ENCODE results near the gene RGS3.
A peak's percentile ranks its signal among the peaks of the same experiment; 100 is the strongest.
"Not testable (repeated sequence)": the region's sequence is repeated elsewhere in the genome, so short reads cannot be mapped to it uniquely, and the experiment has no call there.

RGS3 gene

DNA sequence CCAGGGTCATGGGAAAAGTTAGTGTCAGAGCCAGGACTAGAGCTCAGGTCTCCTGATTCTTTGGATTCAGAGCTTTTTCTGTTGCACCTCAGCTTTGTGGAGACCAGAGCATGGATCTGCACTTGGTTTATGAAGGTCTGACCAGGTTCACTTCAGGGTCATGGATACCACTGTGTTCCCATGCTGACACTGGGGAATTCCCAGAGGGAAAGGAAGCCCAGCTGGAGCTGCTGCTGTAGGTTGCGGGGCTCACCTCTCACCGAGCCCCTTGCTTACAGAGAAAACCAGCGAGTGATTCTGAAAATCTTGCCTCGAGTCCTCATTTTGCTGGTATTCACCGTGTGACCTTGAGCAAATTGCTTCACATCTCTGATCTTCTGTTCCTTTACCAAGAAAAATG, 83.0 kb downstream of the RGS3 start:
- no peak for DNase-seq (ENCODE audit: low read depth)

GRCh38 chr9:113547501-113547900, 84.0 kb downstream of the RGS3 start:
- DNase-seq (ENCODE audit: low read depth) = no peak

- DNase-seq (ENCODE audit: low read depth) = no peak
These were observed 84.9 kb downstream of the RGS3 start for GRCh38 chr9:113548221-113549041.

GRCh38 chr9:113549892-113550291, 86.4 kb downstream of the RGS3 start:
- DNase-seq (ENCODE audit: low read depth) = not testable (repeated sequence)

- no peak for DNase-seq (ENCODE audit: low read depth)
These were observed 93.5 kb downstream of the RGS3 start for GRCh38 chr9:113556877-113557593.

GRCh38 chr9:113558632-113559502, 95.3 kb downstream of the RGS3 start:
- DNase-seq (ENCODE audit: low read depth) = peak; percentile 89

DNA sequence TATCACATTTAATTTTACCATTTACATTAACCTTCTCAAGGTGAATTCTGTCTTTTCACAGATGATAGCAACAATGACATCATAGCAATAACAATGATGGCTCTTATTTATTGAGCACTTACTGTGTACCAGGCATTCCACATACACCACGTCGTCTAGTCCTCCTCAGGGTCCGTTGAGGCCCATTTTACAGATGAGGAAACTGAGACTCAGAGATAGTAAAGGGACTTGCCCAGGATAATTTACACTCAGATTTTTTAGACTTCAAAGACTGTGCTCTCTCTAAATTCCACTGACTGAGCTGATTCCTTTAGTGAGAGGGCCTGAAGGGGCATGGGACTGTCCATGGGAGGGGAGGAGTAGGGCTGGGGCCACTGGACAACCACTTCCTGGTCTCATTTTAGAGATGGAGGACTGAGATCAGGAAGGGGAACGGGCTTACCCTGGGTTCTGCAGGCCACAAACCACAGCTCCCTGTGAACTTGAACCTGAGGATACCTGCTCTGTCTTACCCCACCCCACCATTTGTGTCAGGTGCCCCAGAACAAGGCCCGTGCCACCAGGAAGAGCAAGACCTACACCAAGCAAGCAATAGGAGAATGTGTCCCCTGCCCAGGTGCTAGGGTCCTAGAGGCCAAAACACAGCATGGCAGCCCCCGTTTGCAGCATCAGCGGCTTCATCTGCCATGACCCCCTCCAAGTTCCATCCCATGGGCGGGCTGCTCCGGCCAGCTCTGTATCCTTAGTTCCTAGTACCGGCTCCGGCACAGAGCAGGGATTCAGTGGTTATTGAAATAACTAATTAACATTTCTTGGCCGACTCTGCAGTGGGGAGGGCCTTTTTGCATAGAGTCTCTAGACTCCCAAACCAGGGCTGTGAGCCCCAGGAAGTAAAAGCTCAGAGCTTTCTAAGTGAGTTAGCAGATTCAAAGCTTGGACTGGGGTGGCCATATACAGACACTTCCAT, 96.6 kb downstream of the RGS3 start:
- no peak for DNase-seq (ENCODE audit: low read depth)

- no peak for DNase-seq (ENCODE audit: low read depth)
These were observed 99.3 kb downstream of the RGS3 start for GRCh38 chr9:113562653-113563381.

DNA sequence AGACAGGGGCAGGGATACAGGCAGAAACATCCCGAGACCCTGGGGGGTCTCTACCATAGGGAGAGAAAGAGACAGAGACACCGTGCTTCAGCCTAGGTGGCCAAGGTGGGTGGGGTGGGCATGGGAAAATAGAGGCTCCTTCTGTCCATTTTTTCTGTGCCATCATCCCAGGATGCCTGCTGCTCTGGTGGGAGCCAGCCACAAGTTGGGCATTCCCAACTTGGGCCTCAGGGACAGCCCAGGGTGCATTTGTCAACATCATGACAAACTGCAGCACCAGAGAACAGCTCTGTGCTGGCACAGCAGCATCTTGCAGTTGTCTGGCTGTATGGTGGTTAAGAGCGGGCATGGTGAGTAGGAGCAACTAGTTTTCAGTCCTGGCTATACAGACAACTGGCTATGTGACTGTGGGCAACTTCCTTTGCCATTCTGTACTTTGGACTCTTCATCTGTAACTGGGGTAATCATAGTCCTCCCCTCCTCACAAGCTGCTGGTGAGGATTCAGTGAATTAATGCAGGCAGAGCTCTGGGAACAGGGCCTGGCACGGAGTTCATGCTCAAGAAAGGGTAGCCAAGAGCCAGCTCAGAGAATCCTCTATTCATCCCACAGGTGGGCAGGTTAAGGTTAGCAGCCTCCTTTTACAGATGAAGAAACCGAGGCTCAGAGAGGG, 100.4 kb downstream of the RGS3 start:
- no peak for DNase-seq (ENCODE audit: low read depth)

DNA sequence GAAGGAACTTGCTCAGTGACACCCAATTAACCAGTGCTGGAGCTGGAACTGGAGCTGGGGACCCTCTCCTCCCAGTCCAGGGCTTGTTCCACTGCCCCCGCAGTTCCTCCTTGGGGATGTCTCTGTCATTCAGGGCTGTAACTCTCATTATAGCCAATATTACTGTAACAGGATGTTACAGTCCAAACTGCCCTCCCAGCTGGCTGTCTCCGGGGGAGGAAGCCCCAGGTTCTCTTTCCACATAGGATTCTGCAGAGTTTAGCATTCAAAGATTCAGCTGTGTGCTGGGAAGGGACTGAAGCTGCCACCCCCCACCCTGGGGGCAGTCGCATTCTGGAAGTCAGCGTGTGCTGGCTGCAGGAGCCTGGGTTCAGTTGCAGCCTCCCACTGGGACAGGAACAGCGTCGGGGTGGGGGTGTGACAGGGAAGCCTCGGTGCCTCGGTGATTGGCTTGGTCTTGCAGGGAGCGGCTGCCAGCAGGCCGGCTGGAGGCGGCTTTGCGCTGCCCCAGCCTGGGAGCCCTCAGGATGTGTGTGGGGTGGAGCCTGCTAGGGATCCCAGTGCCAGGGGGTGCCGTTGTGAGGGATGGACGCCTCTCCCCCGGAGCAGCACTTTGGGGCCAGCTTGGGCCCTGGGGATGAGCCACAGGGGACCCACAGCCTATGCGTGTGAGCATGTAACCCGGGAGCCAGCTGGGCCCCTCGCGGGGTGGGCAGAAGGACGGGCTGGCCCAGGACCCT, 101.1 kb downstream of the RGS3 start:
- peak; percentile 53 for DNase-seq (ENCODE audit: low read depth)

- DNase-seq (ENCODE audit: low read depth) = no peak
These were observed 102.6 kb downstream of the RGS3 start for GRCh38 chr9:113566016-113566711.

GRCh38 chr9:113566712-113567071, 103.2 kb downstream of the RGS3 start:
- no peak for DNase-seq (ENCODE audit: low read depth)

GRCh38 chr9:113567361-113568080, 104.0 kb downstream of the RGS3 start:
- DNase-seq (ENCODE audit: low read depth) = no peak

GRCh38 chr9:113568081-113568435, 104.5 kb downstream of the RGS3 start:
- no peak for DNase-seq (ENCODE audit: low read depth)

DNA sequence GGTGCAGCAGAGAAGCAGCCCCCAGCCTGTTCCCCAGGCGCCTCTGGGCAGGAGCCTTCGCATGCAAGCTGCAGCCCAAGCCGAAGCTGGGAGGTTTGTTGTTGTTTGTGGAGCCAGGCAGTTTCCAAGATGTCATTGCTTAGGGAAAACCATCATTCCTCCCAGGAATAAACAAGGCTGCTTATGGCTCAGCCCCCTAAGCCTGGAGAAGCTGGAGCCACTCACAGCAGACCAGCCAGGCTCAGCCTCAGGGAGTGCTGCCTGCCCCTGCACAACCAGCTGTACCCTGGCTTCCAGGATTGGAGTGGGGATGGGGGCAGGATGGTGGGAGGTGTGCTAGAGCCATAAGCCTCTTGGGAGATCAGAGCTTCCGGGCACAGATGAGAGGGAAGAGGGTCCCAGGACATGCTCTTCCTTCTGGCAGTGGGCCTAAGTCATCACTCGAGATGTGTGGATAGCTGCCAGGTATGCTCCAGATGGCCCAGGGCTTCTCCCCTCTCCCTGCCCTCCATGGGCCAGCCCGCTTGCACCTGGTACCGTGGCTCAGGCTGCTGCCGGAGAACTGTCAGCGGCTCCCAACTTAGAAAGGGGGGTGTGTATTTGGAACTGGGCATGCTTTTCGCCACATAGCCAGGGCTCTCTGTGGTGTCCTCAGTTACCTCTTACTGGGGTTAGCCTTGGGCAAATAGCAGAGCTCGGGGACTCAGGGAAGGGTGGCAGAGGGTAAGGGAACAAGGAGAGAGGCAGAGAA, 105.2 kb downstream of the RGS3 start:
- no peak for DNase-seq (ENCODE audit: low read depth)

- DNase-seq (ENCODE audit: low read depth) = no peak
These were observed 106.0 kb downstream of the RGS3 start for GRCh38 chr9:113569472-113570060.

GRCh38 chr9:113570106-113570505, 106.6 kb downstream of the RGS3 start:
- no peak for DNase-seq (ENCODE audit: low read depth)

All from stromal cell of bone marrow (primary cell).